Measurements from ENCODE around the gene MATCAP1. TPM values are rescaled to one million over a fixed set of nuclear protein-coding genes. Genes with fewer than 3 reads are reported as not detected.

The MATCAP1 gene
- total and polyA plus RNA-seq, 2 of the 13 experiments (the other 11 are each of a cell fraction or from before 2014, with no cell fraction given) = 11.2 to 24.5 TPM

DNA sequence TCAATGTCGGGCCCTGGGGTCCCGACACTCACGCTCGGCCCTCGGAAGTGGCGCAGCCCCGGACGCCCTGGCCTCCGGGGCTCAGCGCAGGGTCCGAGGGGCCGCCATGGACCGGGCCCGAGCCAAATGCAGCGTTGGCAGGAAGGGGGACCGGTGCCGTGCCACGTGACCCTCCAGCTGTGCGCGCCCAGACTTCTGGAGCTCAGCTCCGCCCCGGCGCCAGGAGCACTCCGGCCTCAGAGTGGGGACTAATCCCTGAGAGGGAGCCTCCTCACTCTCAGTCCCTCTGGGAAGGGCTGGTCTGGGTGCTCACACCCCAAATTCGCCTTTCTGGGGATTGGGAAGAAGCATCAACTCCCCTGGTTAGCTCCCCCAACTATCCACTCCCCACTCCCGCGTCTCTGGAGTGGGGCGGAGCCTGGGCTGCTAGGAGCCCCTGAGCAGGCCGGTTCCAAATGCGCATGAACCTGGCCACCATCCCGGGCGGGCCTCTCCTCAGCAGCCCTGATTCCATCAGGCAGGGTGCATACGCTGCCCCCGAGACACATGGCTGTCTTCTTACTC lies 32.8 kb downstream of the MATCAP1 start, which contains the start of gene B3GNT9 (continued):
- TF ChIP-seq, protein P1, sequence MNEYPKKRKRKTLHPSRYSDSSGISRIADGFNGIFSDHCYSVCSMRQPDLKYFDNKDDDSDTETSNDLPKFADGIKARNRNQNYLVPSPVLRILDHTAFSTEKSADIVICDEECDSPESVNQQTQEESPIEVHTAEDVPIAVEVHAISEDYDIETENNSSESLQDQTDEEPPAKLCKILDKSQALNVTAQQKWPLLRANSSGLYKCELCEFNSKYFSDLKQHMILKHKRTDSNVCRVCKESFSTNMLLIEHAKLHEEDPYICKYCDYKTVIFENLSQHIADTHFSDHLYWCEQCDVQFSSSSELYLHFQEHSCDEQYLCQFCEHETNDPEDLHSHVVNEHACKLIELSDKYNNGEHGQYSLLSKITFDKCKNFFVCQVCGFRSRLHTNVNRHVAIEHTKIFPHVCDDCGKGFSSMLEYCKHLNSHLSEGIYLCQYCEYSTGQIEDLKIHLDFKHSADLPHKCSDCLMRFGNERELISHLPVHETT (CRISPR knock-in tag; conservative IDR thresholded peaks at IDR 0.05) = 0 out of 2 replicates have a peak, but pooled peaks have one; percentile 25
- TF ChIP-seq ZNF367 (CRISPR knock-in tag; IDR thresholded peaks at IDR 0.05; ENCODE audit: borderline replicate concordance) = 0 out of 2 replicates have a peak, but pooled peaks have one; percentile 65
- TF ChIP-seq SMAD1 (CRISPR knock-in tag; IDR thresholded peaks at IDR 0.05; ENCODE audit: borderline replicate concordance, low read depth) = peak; percentile 68; the same call in 1 of the 2 replicates
- TF ChIP-seq ETV5 (CRISPR knock-in tag; IDR thresholded peaks at IDR 0.05; ENCODE audit: borderline replicate concordance) = 0 out of 2 replicates have a peak, but pooled peaks have one; percentile 15
- no peak for TF ChIP-seq KDM1A (CRISPR knock-in tag; IDR thresholded peaks at IDR 0.05)
- peak; percentile 65; the same call in 1 of the 2 replicates for TF ChIP-seq ZNF83 (CRISPR knock-in tag; IDR thresholded peaks at IDR 0.05; ENCODE audit: borderline replicate concordance)
- 0 out of 2 replicates have a peak, but pooled peaks have one; percentile 7 for TF ChIP-seq GFI1 (CRISPR knock-in tag; IDR thresholded peaks at IDR 0.05; ENCODE audit: borderline replicate concordance)
- TF ChIP-seq ZNF33B (CRISPR knock-in tag; IDR thresholded peaks at IDR 0.05) = 0 out of 2 replicates have a peak, but pooled peaks have one; percentile 61
- no peak for TF ChIP-seq NCOA1 (CRISPR knock-in tag; IDR thresholded peaks at IDR 0.05)
- TF ChIP-seq ERF (CRISPR knock-in tag; IDR thresholded peaks at IDR 0.05) = peak; percentile 59; the same call in 1 of the 2 replicates
- 0 out of 2 replicates have a peak, but pooled peaks have one; percentile 51 for TF ChIP-seq ZNF44 (CRISPR knock-in tag; IDR thresholded peaks at IDR 0.05)
- TF ChIP-seq DNMT1 (CRISPR knock-in tag; IDR thresholded peaks at IDR 0.05) = no peak
- no peak for TF ChIP-seq ZNF816 (CRISPR knock-in tag; IDR thresholded peaks at IDR 0.05; ENCODE audit: borderline replicate concordance)
- TF ChIP-seq ZNF33A (CRISPR knock-in tag; IDR thresholded peaks at IDR 0.05; ENCODE audit: borderline replicate concordance) = no peak
- TF ChIP-seq, protein P2, sequence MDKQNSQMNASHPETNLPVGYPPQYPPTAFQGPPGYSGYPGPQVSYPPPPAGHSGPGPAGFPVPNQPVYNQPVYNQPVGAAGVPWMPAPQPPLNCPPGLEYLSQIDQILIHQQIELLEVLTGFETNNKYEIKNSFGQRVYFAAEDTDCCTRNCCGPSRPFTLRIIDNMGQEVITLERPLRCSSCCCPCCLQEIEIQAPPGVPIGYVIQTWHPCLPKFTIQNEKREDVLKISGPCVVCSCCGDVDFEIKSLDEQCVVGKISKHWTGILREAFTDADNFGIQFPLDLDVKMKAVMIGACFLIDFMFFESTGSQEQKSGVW (CRISPR knock-in tag; IDR thresholded peaks at IDR 0.05; ENCODE audit: borderline replicate concordance) = no peak
- TF ChIP-seq, protein P3, sequence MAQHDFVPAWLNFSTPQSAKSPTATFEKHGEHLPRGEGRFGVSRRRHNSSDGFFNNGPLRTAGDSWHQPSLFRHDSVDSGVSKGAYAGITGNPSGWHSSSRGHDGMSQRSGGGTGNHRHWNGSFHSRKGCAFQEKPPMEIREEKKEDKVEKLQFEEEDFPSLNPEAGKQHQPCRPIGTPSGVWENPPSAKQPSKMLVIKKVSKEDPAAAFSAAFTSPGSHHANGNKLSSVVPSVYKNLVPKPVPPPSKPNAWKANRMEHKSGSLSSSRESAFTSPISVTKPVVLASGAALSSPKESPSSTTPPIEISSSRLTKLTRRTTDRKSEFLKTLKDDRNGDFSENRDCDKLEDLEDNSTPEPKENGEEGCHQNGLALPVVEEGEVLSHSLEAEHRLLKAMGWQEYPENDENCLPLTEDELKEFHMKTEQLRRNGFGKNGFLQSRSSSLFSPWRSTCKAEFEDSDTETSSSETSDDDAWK (CRISPR knock-in tag; IDR thresholded peaks at IDR 0.05) = no peak
- TF ChIP-seq, protein P4, sequence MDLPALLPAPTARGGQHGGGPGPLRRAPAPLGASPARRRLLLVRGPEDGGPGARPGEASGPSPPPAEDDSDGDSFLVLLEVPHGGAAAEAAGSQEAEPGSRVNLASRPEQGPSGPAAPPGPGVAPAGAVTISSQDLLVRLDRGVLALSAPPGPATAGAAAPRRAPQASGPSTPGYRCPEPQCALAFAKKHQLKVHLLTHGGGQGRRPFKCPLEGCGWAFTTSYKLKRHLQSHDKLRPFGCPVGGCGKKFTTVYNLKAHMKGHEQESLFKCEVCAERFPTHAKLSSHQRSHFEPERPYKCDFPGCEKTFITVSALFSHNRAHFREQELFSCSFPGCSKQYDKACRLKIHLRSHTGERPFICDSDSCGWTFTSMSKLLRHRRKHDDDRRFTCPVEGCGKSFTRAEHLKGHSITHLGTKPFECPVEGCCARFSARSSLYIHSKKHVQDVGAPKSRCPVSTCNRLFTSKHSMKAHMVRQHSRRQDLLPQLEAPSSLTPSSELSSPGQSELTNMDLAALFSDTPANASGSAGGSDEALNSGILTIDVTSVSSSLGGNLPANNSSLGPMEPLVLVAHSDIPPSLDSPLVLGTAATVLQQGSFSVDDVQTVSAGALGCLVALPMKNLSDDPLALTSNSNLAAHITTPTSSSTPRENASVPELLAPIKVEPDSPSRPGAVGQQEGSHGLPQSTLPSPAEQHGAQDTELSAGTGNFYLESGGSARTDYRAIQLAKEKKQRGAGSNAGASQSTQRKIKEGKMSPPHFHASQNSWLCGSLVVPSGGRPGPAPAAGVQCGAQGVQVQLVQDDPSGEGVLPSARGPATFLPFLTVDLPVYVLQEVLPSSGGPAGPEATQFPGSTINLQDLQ (CRISPR knock-in tag; IDR thresholded peaks at IDR 0.05) = peak; percentile 66; the same call in 1 of the 2 replicates
- TF ChIP-seq, protein P5, sequence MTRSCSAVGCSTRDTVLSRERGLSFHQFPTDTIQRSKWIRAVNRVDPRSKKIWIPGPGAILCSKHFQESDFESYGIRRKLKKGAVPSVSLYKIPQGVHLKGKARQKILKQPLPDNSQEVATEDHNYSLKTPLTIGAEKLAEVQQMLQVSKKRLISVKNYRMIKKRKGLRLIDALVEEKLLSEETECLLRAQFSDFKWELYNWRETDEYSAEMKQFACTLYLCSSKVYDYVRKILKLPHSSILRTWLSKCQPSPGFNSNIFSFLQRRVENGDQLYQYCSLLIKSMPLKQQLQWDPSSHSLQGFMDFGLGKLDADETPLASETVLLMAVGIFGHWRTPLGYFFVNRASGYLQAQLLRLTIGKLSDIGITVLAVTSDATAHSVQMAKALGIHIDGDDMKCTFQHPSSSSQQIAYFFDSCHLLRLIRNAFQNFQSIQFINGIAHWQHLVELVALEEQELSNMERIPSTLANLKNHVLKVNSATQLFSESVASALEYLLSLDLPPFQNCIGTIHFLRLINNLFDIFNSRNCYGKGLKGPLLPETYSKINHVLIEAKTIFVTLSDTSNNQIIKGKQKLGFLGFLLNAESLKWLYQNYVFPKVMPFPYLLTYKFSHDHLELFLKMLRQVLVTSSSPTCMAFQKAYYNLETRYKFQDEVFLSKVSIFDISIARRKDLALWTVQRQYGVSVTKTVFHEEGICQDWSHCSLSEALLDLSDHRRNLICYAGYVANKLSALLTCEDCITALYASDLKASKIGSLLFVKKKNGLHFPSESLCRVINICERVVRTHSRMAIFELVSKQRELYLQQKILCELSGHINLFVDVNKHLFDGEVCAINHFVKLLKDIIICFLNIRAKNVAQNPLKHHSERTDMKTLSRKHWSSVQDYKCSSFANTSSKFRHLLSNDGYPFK (CRISPR knock-in tag; IDR thresholded peaks at IDR 0.05; ENCODE audit: borderline replicate concordance) = peak; percentile 71; the same call in 1 of the 2 replicates

Data from HepG2 (cell line).